ENCODE data around the gene DBF4.
A peak's percentile ranks its signal among the peaks of the same experiment; 100 is the strongest.
"Not testable (repeated sequence)": the region's sequence is repeated elsewhere in the genome, so short reads cannot be mapped to it uniquely, and the experiment has no call there.

Gene DBF4

GRCh38 chr7:87882151-87882937 lies 6.1 kb downstream of the DBF4 start:
- DNase-seq, result no peak

GRCh38 chr7:87885018-87885417 lies 8.7 kb downstream of the DBF4 start:
- no peak for DNase-seq

GRCh38 chr7:87886875-87887274 lies 10.6 kb downstream of the DBF4 start:
- DNase-seq, result peak; percentile 32

- no peak for DNase-seq
These were observed 19.1 kb downstream of the DBF4 start for GRCh38 chr7:87895363-87895762.

GRCh38 chr7:87899255-87899654 lies 23.0 kb downstream of the DBF4 start:
- no peak for DNase-seq

GRCh38 chr7:87907136-87907906 lies 31.0 kb downstream of the DBF4 start:
- DNase-seq, result not testable (repeated sequence)

GRCh38 chr7:87908814-87909213 lies 32.5 kb downstream of the DBF4 start:
- not testable (repeated sequence) for DNase-seq

- DNase-seq, result no peak
These were observed 35.8 kb downstream of the DBF4 start for GRCh38 chr7:87912121-87912520.

GRCh38 chr7:87918740-87919139 lies 42.4 kb downstream of the DBF4 start:
- DNase-seq, result no peak

- DNase-seq, result no peak
These were observed 43.6 kb downstream of the DBF4 start for GRCh38 chr7:87919875-87920274.

- DNase-seq, result no peak
These were observed 44.3 kb downstream of the DBF4 start for GRCh38 chr7:87920578-87920977.

GRCh38 chr7:87922759-87923395 lies 46.6 kb downstream of the DBF4 start:
- DNase-seq, result not testable (repeated sequence)

- no peak for DNase-seq
These were observed 50.5 kb downstream of the DBF4 start for GRCh38 chr7:87926581-87927461.

GRCh38 chr7:87933605-87933952 lies 57.3 kb downstream of the DBF4 start:
- no peak for DNase-seq

- peak; percentile 94 for DNase-seq
These were observed 57.8 kb downstream of the DBF4 start, which contains the start of gene ADAM22 for GRCh38 chr7:87933953-87934698. TSS of gene ADAM22 (plus strand) at chr7:87934251. CDS start at chr7:87934466, 215 bp downstream.

- no peak for DNase-seq
These were observed 58.5 kb downstream of the DBF4 start for GRCh38 chr7:87934699-87935383.

GRCh38 chr7:87935384-87935706 lies 59.1 kb downstream of the DBF4 start:
- no peak for DNase-seq

- DNase-seq, result no peak
These were observed 64.8 kb downstream of the DBF4 start for GRCh38 chr7:87941138-87941537.

GRCh38 chr7:87944547-87944946 lies 68.3 kb downstream of the DBF4 start:
- no peak for DNase-seq

GRCh38 chr7:87945926-87946325 lies 69.6 kb downstream of the DBF4 start:
- not testable (repeated sequence) for DNase-seq

GRCh38 chr7:87948371-87948770 lies 72.1 kb downstream of the DBF4 start:
- DNase-seq, result no peak
